GM18517 (cell line): Measurements from ENCODE around the gene CNKSR1.

Experiments used
- ATAC-seq: cut with Tn5 transposase; IDR thresholded peaks from one replicate; pipeline ENCODE4 v1.9.1; 2021; ENCODE audit warnings: mild to moderate bottlenecking, moderate library complexity; ENCODE audit not compliant: unreplicated experiment

Gene CNKSR1

DNA sequence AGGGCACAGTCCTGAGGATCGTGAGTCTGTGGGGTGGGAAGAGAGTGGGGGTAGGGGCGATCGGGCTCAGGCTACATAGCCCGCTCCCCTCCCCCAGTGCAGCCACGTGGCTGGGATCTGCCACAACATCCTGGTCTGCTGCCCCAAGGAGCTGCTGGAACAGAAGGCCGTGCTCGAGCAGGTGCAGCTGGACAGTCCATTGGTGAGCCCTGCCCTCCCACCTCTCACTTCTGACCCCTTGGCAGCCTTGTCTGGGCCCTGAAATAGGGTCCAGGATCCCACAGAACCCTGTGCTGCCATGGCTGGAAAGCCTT, 5.0 kb downstream of the CNKSR1 start:
- no peak for ATAC-seq

DNA sequence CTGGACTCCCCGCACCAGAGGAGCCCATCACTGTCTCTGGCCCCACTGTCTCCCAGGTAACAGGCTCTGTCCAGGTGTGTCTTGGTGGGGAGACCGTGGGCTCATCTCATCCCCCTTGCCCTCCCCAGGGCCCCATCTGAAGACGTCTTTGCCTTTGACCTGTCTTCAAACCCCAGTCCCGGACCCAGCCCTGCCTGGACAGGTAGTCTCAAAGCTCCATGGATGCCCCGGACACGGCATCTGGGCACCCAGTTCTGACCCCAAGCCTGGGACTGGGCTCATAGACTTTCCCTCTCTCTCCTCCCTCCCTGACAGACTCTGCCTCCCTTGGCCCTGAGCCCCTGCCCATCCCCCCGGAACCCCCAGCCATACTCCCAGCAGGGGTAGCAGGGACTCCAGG, 6.8 kb downstream of the CNKSR1 start:
- no peak for ATAC-seq

GRCh38 chr1:26184883-26185282, 7.6 kb downstream of the CNKSR1 start:
- no peak for ATAC-seq

DNA sequence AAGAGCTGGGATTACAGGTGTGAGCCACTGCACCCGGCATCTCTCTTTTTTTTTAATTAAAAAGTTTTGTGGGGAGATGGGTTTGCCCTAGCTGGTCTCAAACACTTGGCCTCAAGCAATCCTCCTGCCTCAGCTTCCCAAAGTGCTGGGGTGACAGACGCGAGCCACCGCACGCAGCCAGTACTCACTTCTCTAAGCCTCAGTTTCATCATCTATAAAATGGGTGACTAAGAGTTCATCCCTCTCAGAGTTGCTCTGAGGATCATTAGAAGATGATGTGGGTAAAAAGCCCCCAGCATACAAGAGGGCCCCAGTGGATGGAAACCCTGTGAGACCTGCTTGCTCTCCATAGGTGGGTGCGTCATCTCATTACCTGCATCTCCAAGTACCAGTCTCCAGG, 10.6 kb downstream of the CNKSR1 start:
- no peak for ATAC-seq

DNA sequence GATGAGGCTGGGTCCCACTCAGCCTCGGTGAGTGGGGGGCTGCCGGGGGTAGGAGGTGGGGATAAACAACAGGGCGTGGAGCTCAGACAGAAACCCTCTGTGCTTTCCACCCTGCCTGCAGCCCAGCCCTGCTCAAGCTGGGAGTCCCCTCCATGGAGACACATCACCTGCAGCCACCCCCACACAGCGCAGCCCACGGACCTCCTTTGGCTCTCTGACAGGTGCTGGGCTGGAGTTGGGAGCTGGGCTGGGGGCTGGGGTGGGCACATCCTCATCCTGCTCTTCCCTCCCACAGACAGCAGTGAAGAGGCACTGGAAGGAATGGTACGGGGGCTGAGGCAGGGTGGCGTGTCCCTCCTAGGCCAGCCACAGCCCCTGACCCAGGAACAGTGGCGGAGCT, 11.2 kb downstream of the CNKSR1 start:
- no peak for ATAC-seq

GRCh38 chr1:26189331-26189730, 12.0 kb downstream of the CNKSR1 start:
- no peak for ATAC-seq

DNA sequence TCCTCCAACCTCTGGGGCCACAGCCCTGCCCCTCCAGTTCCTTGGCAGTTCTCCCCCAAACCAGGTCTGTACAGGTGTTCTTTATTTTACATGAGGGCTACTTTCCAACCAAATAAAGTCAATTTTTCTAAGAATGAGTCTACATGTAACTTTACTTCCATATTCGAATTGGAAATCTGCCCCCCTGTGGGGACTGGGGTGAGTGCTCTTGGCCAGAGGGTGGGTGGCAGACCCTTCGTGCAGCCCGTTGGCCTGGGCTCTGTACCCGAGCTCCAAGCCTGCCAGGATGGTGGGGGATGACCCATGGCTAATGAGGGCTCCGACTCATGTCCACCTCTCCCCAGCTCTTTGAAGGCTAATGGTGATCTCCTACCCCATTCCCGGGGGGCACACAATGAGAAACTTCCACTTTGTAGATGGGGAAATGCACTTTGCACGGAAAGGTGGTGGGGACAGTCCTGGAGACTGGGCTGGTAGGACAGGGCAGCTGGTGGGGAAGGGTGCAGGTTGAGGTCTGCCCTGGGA, 12.5 kb downstream of the CNKSR1 start:
- no peak for ATAC-seq

DNA sequence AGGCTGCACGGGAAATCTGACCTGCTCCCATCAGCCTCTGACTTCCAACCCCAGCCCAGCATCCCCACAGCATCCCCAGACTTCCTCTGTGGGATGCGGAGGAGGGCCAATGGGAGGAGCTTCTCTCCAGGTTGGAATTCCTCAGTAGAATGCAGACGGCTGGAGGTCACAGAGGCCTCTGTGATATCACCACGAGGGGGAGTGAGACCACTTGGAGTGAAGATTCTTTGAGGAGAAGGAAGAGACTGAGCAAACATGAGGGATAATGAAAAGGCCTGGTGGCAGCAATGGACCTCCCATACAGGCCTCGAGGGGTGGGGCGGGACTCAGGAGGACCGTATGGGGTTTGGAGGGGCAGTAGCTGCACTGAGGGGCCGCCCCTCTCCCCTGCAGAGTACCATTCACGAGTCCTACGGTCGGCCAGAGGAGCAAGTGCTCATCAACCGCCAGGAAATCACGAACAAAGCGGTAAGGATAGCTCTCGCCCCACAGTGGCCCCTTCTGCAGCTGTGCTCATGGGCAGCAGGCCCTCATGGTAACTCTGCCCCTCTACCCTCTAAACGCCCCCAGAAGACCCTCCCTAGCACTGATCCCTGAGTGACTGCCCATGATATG, 13.2 kb downstream of the CNKSR1 start, which contains the start of gene CATSPER4:
TSS of gene CATSPER4 (plus strand) at position 230 of the 615 bp plus-strand sequence. CDS start at position 256, 26 bp downstream.
- no peak for ATAC-seq

- ATAC-seq = no peak
Observed at GRCh38 chr1:26191739-26192138, 14.4 kb downstream of the CNKSR1 start.

- ATAC-seq = no peak
Observed at GRCh38 chr1:26195805-26196204, 18.5 kb downstream of the CNKSR1 start.

DNA sequence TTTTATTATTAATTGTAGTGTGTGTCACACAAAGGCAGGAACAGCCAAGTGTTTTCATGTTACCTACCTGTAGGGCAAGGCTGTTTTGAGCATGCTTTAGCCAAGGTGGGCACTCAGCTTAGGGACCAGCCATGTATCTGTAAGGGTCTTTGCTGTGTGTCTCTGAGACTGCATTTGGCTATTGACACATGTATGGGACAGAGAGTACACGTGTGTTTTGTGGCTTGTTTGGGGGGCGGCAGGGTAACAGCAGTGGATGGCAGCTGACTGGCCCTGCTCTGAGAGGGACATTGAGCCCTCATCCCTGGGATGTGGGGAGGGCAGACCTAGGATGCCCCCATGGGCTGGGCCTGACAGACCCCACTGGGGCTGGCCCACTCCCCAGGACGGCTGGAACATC, 20.0 kb downstream of the CNKSR1 start:
- no peak for ATAC-seq

DNA sequence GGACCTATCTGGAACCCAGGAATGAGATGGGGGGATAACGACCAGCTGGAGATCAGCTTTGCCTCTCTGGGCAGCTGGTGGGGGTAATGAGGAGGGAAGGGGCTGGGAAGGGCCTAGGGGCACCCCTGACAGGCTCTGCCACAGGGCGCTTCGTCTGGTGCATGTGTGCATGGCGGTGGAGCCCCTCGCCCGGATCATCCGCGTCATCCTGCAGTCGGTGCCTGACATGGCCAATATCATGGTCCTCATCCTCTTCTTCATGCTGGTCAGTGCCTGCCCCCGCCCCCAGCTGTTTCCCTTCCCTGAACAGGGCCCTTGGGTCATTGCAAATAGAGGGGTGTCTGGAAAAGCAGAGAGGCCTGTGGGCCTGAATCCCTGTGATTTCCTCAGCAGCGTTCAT, 20.5 kb downstream of the CNKSR1 start:
- no peak for ATAC-seq

DNA sequence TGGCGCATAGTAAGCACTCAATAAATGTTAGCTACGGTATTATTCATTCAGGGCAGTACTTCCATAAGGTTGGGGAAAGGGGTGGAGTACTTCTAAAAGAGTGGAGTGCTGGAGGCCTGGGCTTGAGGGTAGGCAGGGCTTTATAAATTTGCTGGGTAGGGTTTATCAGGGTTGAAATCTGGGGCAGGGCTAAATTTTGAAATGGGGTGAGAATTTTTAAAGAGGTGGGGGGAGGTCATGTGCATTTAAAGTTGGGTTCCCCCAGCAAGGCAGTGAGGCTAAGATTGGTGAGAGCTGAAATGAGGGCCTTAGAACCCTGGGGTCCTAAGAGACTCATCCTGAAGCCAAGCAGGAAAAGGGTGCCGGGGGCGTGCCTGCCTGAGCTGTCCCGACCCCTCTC, 23.1 kb downstream of the CNKSR1 start:
- no peak for ATAC-seq

- ATAC-seq = no peak
Observed at GRCh38 chr1:26203642-26204318, 26.5 kb downstream of the CNKSR1 start.

DNA sequence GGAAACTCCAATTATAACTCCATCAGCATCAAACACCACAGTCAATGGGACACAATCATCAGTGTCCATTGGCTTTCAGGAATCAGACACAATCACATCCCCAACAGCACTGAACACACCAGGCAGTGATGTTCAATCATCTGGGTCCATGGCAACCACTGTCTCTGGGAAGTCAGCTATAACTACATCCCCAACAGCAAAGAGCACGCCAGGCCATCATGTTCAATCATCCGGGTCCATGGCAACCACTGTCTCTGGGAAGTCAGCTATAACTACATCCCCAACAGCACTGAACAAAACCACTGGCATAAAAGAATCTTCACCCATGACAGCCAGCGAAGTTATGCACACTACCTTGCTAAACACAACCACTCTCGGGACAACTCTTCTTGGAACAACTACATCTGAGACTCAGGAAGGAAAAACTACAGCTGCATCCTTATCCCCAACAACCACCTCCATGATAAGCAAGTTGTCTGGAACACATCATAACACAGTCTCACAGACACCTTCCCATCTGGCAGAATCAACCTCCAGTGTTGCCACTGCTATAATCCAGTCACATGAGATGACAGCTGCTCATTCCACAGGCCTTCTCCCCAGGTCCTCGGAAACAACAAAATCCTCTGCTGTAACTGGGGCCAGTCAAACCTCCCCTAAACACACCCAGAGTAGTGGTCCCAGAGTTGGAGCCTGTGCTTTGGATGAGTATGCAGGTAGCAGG, 33.0 kb downstream of the CNKSR1 start:
- ATAC-seq = no peak

- ATAC-seq = no peak
Observed at GRCh38 chr1:26212726-26213125, 35.4 kb downstream of the CNKSR1 start.

DNA sequence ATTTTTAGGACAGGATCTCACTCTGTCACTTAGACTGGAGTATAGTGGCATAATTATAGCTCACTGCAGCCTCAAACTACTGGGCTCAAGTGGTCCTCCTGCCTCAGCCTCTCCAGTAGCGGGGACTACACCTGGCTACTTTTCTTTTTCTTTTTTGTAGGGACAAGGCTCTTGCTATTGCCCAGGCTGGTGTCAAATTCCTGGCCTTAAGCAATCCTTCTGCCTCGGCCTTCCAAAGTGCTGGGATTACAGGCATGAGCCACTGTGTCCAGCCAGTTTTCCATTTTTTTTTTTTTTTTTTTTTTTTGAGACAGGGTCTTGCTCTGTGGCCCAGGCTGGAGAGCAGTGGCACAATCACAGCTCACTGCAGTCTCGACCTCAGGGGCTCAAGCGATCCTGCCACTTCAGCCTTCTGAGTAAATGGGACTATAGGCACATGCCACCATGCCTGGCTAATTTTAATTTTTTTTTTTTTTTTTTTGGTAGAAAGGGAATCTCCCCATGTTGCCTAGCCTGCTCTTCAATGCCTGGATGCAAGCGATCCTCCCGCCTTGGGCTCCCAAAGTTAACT, 36.1 kb downstream of the CNKSR1 start:
- no peak for ATAC-seq

DNA sequence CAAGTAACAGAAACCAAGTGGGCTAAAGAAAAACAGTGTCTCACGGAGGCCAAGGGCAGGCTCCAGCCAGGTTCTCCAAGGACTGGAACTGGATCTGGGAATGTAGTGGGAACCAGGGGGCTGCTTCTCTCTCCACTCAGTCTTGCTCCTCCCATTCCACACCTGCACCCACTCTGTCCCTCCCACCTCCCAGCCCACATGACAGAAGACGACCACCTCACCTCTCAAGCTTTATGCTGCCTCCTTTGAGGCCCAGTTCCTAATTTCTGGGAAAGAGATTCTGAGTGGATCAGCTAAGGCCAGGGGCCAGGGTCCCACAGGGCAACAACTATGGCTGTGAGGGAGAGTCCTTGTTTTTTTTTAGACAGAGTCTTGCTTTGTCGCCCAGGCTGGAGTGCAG, 38.0 kb downstream of the CNKSR1 start:
- no peak for ATAC-seq

- no peak for ATAC-seq
Observed at GRCh38 chr1:26218906-26219494, 41.7 kb downstream of the CNKSR1 start.

- ATAC-seq = no peak
Observed at GRCh38 chr1:26220199-26220912, 43.1 kb downstream of the CNKSR1 start.

- ATAC-seq = no peak
Observed at GRCh38 chr1:26221094-26221493, 43.8 kb downstream of the CNKSR1 start.
